SKM-1 (cell line): Measurements from ENCODE around the gene TNRC6B.

Experiments used
- DNase-seq: peaks from one replicate; lab custom pipeline; 2025; ENCODE audit not compliant: unreplicated experiment; lab: John Stamatoyannopoulos, UW

TNRC6B gene

DNA sequence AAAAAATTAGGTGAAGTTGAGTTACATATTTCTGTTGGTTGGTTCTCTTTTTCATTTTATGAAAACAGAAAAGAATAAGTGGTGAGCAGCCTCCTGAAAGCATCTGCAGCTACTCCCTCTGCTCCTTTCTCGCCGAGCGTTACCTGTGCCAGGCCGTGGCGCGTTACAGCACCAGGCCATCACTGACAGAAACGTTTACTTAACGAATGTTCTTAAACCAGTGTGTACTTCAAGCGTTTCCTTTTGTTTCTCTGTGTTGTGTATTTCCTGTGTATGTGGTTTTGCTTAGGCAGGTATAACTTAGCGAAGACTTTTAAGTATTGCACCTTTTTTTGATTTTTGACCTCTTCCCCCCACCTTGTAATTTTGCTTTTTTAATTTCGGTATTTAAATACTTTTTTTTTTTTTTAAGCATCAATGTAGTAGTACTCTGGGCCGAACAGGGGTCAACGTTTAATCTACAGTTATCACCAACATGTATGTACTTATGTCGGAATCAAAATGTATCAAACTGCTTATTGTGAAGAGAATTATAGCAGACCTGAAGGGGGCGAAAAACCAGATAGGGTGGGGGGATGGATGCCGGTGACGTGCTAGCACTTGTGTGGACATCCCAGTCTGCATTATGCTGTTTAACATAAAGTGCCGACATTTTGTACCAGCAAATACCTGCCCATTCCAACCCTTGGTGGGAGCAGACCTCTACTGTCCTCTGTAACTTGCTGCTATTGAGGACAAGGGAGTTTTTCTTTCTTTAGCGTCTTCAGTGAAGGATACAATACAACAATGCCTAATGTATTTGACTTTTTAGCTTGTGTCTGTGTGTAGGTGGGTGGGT is 147.0 kb downstream of the TNRC6B start:
- no peak for DNase-seq

GRCh38 chr22:40325315-40325714 is 147.6 kb downstream of the TNRC6B start:
- DNase-seq = no peak

DNA sequence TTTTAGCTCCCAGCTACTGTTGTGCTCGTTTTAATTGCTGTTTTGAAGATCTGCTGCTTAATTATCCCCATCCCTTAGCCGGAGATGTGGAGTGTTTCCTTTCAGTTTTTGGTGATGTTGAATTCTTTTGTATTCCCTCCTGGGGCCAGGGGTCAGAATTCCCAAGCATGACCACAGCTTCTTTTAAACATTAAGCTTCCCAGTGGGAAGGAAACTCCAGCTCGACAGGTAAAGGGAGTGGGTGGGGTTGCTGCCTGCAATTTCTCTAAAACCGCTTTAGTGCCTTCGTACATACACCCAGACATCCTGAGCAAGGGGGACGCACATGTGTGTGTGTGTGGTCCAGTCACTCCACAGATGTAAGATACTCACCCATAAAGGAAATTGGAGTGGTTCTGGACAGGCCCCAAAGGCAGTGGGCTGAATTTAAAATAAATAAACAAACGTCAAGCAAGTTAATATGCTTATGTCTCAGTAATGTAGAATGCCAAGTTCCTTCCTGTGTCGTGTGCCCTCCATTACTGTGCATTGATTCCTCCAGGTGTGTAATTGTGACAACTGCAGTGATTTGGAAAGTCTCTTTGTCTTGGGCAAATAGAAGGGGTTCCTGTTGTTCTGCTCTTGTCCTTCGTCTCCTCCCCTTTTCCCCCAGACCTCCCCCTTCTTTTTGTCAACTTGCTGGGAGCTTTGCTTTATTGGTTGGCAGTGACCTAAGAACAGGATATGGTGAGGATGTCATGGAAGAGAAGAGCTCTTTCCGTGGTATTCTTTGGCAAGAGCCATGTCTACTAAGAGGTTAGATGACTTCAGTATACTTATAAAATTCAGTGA is 149.4 kb downstream of the TNRC6B start:
- no peak for DNase-seq

- no peak for DNase-seq
These were observed 151.1 kb downstream of the TNRC6B start for GRCh38 chr22:40328546-40329456.

GRCh38 chr22:40329466-40329865 is 151.7 kb downstream of the TNRC6B start:
- no peak for DNase-seq

- DNase-seq = no peak
These were observed 152.4 kb downstream of the TNRC6B start for GRCh38 chr22:40330086-40330485.

- no peak for DNase-seq
These were observed 152.9 kb downstream of the TNRC6B start for GRCh38 chr22:40330615-40331014.

GRCh38 chr22:40331706-40332105 is 154.0 kb downstream of the TNRC6B start:
- DNase-seq = no peak

GRCh38 chr22:40332319-40332781 is 154.6 kb downstream of the TNRC6B start:
- DNase-seq = no peak

- no peak for DNase-seq
These were observed 156.3 kb downstream of the TNRC6B start for GRCh38 chr22:40334060-40334459.

DNA sequence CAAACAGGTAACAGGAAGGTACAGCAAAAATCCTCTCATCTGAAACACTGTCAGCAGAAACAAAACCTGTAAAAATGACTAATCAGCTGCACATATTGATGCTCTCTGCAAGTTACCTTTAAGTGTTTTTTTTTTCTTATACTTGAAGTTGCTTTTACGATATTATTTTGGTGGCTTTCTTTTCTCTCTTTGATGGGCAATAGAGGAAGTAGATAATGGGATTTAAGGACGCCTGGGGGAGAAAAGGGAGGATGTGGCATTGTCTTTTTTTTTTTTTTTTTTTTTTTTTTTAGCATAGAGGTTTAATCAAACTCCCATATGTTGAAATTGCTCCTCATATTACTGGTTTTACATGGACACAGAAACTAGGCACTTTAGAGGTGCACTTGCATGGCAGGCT is 157.2 kb downstream of the TNRC6B start:
- DNase-seq = no peak

DNA sequence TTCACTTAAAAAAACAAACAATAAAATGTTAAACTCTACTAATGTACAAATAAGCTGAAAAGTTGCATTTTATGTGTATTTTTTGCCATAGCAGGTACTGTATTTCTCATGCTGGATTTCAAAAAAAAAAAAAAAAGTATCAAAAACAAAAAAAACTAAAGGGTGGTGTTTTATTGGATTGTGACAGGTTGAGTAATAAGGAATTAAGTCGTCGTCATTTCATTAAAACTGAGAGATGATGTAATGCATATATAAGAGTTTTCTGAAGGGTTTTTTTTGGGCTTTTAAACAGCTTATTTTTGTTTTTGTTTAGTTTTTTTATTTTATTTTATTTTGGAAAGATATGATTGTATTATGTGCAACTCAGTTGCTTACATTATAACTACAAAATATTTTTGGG is 157.6 kb downstream of the TNRC6B start:
- DNase-seq = no peak

DNA sequence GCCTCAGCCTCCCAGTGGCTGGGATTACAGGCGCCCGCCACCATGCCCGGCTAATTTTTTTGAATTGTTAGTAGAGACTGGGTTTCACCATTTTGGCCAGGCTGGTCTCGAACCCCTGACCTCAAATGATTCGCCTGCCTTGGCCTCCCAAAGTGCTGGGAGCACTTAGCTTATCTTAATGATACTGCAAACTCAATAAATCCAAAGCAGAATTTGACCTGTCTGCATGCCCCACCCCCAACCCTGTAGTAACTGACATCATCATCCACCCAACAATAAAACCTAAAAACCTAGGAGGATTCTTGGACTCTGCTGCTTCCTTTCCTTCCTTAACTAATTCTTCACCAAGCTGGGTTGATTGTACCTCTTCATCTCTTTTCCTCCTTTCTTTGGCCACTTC is 162.3 kb downstream of the TNRC6B start:
- no peak for DNase-seq

GRCh38 chr22:40341604-40342003 is 163.9 kb downstream of the TNRC6B start:
- DNase-seq = no peak

GRCh38 chr22:40342521-40342920 is 164.8 kb downstream of the TNRC6B start:
- DNase-seq = no peak

GRCh38 chr22:40345271-40345670 is 167.5 kb downstream of the TNRC6B start:
- no peak for DNase-seq

DNA sequence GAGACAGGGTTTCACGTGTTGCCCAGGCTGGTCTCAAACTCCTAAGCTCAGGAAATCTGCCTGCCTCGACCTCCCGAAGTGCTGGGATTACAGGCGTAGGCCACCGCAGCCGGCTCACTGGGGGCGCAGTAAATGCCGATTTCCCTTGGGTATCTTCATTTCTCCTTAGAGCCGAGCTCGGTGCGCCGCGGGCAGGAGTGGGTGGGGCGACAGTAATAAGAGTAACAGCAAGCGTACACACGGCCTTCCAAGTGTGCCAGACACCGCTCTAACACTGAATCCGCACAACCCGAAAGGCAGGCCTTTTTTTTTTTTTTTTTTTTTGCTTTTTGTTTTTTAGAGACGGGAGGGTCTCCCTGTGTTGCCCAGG is 168.1 kb downstream of the TNRC6B start:
- no peak for DNase-seq

- DNase-seq = peak; percentile 80
These were observed 168.7 kb downstream of the TNRC6B start, which contains the start of gene ADSL for GRCh38 chr22:40346185-40347118. TSS of gene ADSL (plus strand) at chr22:40346500. CDS start at chr22:40346559, 59 bp downstream.

- DNase-seq = no peak
These were observed 169.6 kb downstream of the TNRC6B start for GRCh38 chr22:40347300-40347699.
